HG03558 (cell line): ENCODE data around the gene CDH19.
"Not testable (repeated sequence)": the region's sequence is repeated elsewhere in the genome, so short reads cannot be mapped to it uniquely, and the experiment has no call there.

Experiments
- ATAC-seq: cut with Tn5 transposase; IDR thresholded peaks from one replicate; pipeline ENCODE4 v1.9.1; 2021; ENCODE audit warnings: moderate number of reproducible peaks; ENCODE audit not compliant: unreplicated experiment; ENCODE audit errors: extremely low read depth

CDH19 gene

GRCh38 chr18:66473882-66474281 lies 130.0 kb downstream of the CDH19 start:
- ATAC-seq: no peak

GRCh38 chr18:66466184-66466583 lies 137.7 kb downstream of the CDH19 start:
- ATAC-seq: not testable (repeated sequence)

GRCh38 chr18:66461344-66461743 lies 142.5 kb downstream of the CDH19 start:
- ATAC-seq: no peak

GRCh38 chr18:66457245-66457644 lies 146.6 kb downstream of the CDH19 start:
- ATAC-seq: no peak
